DOHH2 (cell line): ENCODE results near the gene SLC35A3.

Experiments used
- EZH2phosphoT487 ChIP-seq: fragments of 200-600 bp; sonication (generic); IDR thresholded peaks from 2 replicates; pipeline ENCODE4 v1.6.1; 2017; ENCODE audit warnings: borderline replicate concordance, mild to moderate bottlenecking, antibody characterized with exemption, low read length, moderate library complexity, mixed read lengths
- TF ChIP-seq, protein P1 (sequence below): fragments of 200-600 bp; sonication (generic); IDR thresholded peaks from one replicate; pipeline ENCODE4 v1.5.1; 2014; ENCODE audit warnings: antibody characterized with exemption, mild to moderate bottlenecking, low read depth, low read length; ENCODE audit not compliant: poor library complexity, severe bottlenecking

DNA sequence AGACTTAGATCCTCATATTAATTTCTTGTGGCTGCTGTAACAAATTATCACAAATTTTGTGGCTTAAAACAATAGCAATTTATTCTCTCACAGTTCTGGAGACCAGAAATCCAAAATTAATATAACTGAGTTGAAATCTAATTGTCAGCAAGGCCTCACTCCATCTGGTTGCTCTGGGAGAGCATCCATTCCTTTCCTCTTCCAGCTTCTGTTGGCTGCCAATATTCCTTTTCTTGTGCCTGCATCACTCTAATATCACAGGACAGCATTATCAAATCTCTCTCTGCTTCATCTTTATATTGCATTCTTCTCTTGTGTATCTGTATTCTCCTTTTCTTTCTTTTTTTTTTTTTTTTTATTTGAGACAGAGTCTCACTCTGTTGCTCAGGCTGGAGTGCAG lies 9.3 kb downstream of the SLC35A3 start:
- TF ChIP-seq, protein P1, sequence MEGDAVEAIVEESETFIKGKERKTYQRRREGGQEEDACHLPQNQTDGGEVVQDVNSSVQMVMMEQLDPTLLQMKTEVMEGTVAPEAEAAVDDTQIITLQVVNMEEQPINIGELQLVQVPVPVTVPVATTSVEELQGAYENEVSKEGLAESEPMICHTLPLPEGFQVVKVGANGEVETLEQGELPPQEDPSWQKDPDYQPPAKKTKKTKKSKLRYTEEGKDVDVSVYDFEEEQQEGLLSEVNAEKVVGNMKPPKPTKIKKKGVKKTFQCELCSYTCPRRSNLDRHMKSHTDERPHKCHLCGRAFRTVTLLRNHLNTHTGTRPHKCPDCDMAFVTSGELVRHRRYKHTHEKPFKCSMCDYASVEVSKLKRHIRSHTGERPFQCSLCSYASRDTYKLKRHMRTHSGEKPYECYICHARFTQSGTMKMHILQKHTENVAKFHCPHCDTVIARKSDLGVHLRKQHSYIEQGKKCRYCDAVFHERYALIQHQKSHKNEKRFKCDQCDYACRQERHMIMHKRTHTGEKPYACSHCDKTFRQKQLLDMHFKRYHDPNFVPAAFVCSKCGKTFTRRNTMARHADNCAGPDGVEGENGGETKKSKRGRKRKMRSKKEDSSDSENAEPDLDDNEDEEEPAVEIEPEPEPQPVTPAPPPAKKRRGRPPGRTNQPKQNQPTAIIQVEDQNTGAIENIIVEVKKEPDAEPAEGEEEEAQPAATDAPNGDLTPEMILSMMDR = no peak
- no peak for TF ChIP-seq EZH2phosphoT487
